Left renal cortex interstitium (tissue), 4 donors: Measurements from ENCODE around the gene BTBD6. TPM values are rescaled to one million over a fixed set of nuclear protein-coding genes. Genes with fewer than 3 reads are reported as not detected.
"Not testable (repeated sequence)": the region's sequence is repeated elsewhere in the genome, so short reads cannot be mapped to it uniquely, and the experiment has no call there.

Experiments used
- DNase-seq, 4 donors: peaks; one replicate each; pipeline ENCODE4 v3.0.0-alpha.2; 2013; ENCODE audit warnings: low read depth in 4 of 4, low spot score in 2 of 4, missing footprints in 1 of 4
- polyA plus RNA-seq, 4 donors: library from polyadenylated mRNA; unstranded; fragments of 120-200 nt; gene quantifications; one replicate each; pipeline ENCODE4 v1.2.1, GENCODE V29; 2013; ENCODE audit not compliant: insufficient read length in 4 of 4

Gene BTBD6
- polyA plus RNA-seq, 4 donors = 32.8 to 43.7 (median 37.0) TPM

- no peak for DNase-seq
These were observed 19.7 kb downstream of the BTBD6 start for GRCh38 chr14:105267820-105268548.

- no peak for DNase-seq
These were observed 20.5 kb downstream of the BTBD6 start for GRCh38 chr14:105268736-105269354.

- DNase-seq = no peak
These were observed 21.1 kb downstream of the BTBD6 start for GRCh38 chr14:105269405-105269804.

- DNase-seq = no peak
These were observed 23.0 kb downstream of the BTBD6 start for GRCh38 chr14:105271224-105271890.

- no peak for DNase-seq
These were observed 24.3 kb downstream of the BTBD6 start for GRCh38 chr14:105272623-105273022.

- DNase-seq = no peak
These were observed 24.7 kb downstream of the BTBD6 start for GRCh38 chr14:105273062-105273461.

- no peak for DNase-seq
These were observed 26.3 kb downstream of the BTBD6 start for GRCh38 chr14:105274637-105275036.

- DNase-seq = no peak
These were observed 27.1 kb downstream of the BTBD6 start for GRCh38 chr14:105275267-105275946.

GRCh38 chr14:105277448-105277847 lies 29.1 kb downstream of the BTBD6 start:
- DNase-seq = not testable (repeated sequence)

GRCh38 chr14:105279642-105280361 lies 31.5 kb downstream of the BTBD6 start:
- DNase-seq = no peak

- DNase-seq = no peak
These were observed 32.2 kb downstream of the BTBD6 start for GRCh38 chr14:105280525-105280924.

GRCh38 chr14:105281371-105282097 lies 33.2 kb downstream of the BTBD6 start:
- DNase-seq = peak in 1 of 4 donors; percentile 24

GRCh38 chr14:105282098-105282725 lies 33.9 kb downstream of the BTBD6 start:
- no peak for DNase-seq

GRCh38 chr14:105283028-105283427 lies 34.7 kb downstream of the BTBD6 start:
- DNase-seq = no peak

- no peak for DNase-seq
These were observed 35.6 kb downstream of the BTBD6 start for GRCh38 chr14:105283899-105284298.

- DNase-seq = no peak
These were observed 36.8 kb downstream of the BTBD6 start for GRCh38 chr14:105285174-105285573.

GRCh38 chr14:105286759-105287144 lies 38.4 kb downstream of the BTBD6 start:
- DNase-seq = no peak

- DNase-seq = no peak
These were observed 39.1 kb downstream of the BTBD6 start for GRCh38 chr14:105287249-105288102.
